HEK293 (cell line): ENCODE results near the gene STRN.

Experiments used
- SCRT1 ChIP-seq: fragments of 450-650 bp; formaldehyde crosslinking; IDR thresholded peaks from 2 replicates; pipeline ENCODE4 v1.5.1; 2016; ENCODE audit warnings: missing biosample characterization, missing genetic modification characterization, borderline replicate concordance
- ZBTB7A ChIP-seq: fragments of 450-650 bp; formaldehyde crosslinking; IDR thresholded peaks from 2 replicates; pipeline ENCODE4 v1.5.1; 2016; ENCODE audit warnings: low read depth, missing biosample characterization, missing genetic modification characterization
- ZNF175 ChIP-seq: fragments of 450-650 bp; formaldehyde crosslinking; IDR thresholded peaks from 2 replicates; pipeline ENCODE4 v1.5.1; 2016; ENCODE audit warnings: missing biosample characterization, missing genetic modification characterization
- TF ChIP-seq, protein P1 (sequence below): fragments of 450-650 bp; formaldehyde crosslinking; IDR thresholded peaks from 2 replicates; pipeline ENCODE4 v1.5.1; 2016; ENCODE audit warnings: missing biosample characterization, missing genetic modification characterization, borderline replicate concordance

DNA sequence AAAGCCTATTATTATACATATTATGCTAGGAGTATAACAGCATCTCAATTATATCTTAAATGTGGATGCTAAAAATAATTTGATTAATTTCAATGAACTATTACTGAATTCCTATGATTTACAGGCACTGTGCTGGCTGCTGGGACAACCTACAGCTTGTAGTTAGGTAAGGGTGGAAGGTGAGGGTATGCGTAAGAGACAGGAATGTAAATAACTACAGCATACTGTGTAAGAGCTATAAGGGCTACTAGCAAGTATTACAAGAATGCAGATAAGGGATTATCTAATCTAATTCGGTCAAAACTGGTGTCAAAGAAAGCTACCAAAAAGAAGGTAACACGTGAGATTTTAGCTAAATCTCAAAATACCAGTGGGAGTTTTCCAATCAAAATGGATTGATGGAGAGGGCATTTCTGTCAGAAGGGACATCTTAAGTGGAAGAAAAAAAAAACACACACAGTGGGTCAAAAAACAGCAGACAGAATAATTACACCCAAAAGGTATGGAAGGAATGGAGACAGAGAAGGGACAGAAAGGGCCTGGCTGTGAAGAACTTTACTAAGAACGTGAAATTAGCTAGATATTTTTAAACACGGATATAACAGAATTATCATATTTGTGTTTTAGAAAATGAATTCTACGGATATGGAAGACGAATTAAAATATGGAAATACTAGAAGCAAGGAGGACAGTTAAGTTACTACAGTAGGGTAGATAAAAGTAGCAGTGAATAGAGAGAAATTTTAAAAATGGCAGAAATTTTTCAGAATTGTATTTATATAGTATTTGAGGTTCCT lies 47.1 kb downstream of the STRN start:
- TF ChIP-seq SCRT1 (tag by site-specific recombination) = no peak
- TF ChIP-seq, protein P1, sequence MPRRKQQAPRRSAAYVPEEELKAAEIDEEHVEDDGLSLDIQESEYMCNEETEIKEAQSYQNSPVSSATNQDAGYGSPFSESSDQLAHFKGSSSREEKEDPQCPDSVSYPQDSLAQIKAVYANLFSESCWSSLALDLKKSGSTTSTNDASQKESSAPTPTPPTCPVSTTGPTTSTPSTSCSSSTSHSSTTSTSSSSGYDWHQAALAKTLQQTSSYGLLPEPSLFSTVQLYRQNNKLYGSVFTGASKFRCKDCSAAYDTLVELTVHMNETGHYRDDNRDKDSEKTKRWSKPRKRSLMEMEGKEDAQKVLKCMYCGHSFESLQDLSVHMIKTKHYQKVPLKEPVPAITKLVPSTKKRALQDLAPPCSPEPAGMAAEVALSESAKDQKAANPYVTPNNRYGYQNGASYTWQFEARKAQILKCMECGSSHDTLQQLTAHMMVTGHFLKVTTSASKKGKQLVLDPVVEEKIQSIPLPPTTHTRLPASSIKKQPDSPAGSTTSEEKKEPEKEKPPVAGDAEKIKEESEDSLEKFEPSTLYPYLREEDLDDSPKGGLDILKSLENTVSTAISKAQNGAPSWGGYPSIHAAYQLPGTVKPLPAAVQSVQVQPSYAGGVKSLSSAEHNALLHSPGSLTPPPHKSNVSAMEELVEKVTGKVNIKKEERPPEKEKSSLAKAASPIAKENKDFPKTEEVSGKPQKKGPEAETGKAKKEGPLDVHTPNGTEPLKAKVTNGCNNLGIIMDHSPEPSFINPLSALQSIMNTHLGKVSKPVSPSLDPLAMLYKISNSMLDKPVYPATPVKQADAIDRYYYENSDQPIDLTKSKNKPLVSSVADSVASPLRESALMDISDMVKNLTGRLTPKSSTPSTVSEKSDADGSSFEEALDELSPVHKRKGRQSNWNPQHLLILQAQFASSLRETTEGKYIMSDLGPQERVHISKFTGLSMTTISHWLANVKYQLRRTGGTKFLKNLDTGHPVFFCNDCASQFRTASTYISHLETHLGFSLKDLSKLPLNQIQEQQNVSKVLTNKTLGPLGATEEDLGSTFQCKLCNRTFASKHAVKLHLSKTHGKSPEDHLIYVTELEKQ (tag by site-specific recombination) = no peak
- TF ChIP-seq ZBTB7A (tag by site-specific recombination) = no peak
- TF ChIP-seq ZNF175 = no peak
